ENCODE measurements around the gene GVQW3.

GVQW3 gene

DNA sequence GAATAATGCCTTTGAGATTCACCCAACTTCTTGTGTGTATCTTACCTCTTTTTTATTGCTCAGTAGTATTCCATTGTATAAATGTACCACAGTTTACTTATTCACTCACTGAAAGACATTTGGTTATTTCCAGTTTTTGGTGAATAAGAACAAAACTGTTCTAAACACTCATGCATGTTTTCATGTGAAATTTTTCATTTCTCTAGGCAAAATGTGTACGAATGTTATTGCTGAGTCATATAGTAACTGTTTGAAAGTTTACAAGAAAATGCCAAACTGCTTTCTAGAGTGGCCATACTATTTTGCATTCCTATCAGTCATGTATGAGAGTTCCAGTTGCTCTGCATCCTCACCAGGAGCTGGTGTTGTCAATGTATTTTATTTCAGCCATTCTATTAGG, 54.9 kb downstream of the GVQW3 start:
- TF ChIP-seq, protein P1, sequence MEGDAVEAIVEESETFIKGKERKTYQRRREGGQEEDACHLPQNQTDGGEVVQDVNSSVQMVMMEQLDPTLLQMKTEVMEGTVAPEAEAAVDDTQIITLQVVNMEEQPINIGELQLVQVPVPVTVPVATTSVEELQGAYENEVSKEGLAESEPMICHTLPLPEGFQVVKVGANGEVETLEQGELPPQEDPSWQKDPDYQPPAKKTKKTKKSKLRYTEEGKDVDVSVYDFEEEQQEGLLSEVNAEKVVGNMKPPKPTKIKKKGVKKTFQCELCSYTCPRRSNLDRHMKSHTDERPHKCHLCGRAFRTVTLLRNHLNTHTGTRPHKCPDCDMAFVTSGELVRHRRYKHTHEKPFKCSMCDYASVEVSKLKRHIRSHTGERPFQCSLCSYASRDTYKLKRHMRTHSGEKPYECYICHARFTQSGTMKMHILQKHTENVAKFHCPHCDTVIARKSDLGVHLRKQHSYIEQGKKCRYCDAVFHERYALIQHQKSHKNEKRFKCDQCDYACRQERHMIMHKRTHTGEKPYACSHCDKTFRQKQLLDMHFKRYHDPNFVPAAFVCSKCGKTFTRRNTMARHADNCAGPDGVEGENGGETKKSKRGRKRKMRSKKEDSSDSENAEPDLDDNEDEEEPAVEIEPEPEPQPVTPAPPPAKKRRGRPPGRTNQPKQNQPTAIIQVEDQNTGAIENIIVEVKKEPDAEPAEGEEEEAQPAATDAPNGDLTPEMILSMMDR (IDR thresholded peaks at IDR 0.05; ENCODE audit: low read length, missing control alignments), result no peak
- no peak for DNase-seq (ENCODE audit: low read depth)
- no peak overlapping the region for H3K4me3 ChIP-seq (replicated peaks; ENCODE audit: low read depth, low read length)

DNA sequence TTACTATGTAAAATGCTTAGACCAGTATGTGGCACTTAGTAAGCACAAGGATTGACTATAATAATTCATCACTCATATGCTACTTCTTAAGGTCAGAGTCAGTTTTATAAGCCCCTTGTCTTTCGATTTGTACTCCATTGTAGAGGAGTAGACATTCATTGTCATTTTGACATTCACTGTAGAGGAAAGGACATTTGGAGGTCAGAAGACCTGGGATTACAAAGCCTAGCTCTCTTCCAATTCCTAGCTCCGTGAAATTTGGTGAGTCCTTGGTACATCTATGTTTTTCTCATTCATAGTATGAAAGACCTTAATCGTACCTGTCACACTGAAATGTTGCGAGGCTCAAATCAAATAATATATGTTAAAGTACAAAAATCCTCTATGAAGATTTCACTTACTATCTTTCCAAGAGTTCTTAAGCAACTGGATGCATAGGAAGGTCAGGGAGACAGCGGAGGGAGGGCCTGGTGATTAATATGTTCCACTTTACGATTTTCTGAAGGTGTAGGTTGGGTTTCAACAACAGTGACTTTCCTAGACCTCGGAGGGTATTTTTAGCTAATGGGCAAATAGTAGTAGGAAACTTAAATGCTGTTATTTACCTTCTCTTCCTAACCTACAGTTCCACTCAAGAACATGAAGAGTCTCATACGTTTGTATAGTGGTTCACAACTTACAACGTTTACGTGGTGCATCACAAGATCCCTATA, 62.3 kb downstream of the GVQW3 start:
- TF ChIP-seq, protein P1 (IDR thresholded peaks at IDR 0.05; ENCODE audit: low read length, missing control alignments), result no peak
- H3K4me3 ChIP-seq (replicated peaks; ENCODE audit: low read depth, low read length), result peak overlapping the region; percentile 97
- DNase-seq (ENCODE audit: low read depth), result peak; percentile 14

DNA sequence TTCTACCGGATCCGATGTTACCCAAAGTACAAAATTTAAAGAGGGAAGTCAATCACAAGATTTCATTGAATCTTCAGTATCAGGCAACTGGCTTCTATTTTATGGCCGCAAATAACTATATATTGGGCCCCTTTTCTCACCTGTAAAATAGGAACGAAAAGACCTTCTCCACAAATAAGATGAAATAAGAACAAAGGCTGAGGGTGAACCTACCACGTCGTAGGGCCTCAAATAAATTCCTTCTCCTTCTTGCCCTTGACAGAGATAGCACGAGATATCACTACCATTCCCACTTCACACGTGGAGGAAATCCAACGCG, 62.9 kb downstream of the GVQW3 start:
- TF ChIP-seq, protein P1 (IDR thresholded peaks at IDR 0.05; ENCODE audit: low read length, missing control alignments), result no peak
- DNase-seq (ENCODE audit: low read depth), result no peak
- peak overlapping the region; percentile 97 for H3K4me3 ChIP-seq (replicated peaks; ENCODE audit: low read depth, low read length)

DNA sequence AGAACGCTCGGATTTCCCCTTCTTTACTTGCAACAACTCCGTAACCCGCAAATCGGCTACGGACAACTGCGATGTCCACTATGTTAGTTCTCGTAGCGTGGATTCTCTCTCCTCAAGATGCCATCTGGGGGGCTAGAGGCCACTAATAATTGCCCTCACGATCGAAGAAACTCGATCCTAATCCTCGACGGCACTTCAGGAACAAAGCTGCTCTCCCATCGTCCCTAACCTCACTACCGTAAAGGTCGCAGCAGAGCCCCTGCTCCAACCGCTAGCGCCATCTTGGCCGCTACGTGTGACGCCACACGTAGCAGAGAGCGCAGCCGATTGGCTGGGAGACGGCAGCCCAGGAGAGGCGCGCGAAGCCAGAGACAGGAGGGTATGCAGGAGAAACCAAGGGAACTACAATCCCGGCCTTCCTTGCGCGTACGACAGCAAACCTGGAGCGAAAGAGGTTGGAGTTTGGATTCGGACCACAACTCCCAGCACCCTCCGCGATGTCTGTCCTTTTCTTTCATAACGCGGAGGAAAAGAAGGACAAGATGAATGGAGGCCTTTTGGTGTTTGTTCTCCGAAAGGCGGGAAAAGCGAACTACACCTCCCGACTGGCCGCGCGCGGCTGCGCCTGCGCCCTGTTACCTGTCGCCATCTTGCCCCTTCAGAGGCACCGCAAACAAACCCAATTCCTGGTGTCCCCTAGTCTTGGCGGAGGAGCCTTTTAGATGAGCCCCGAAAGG, 63.4 kb downstream of the GVQW3 start, which contains the start of gene EMSY:
TSS of gene EMSY (plus strand) at position 635 of the 737 bp plus-strand sequence. CDS start 1,921 bp downstream, outside the sequence.
- H3K4me3 ChIP-seq (replicated peaks; ENCODE audit: low read depth, low read length), result peak within 1 kb of the TSS; percentile 97
- TF ChIP-seq, protein P1 (IDR thresholded peaks at IDR 0.05; ENCODE audit: low read length, missing control alignments), result no peak
- DNase-seq (ENCODE audit: low read depth), result peak; percentile 100

DNA sequence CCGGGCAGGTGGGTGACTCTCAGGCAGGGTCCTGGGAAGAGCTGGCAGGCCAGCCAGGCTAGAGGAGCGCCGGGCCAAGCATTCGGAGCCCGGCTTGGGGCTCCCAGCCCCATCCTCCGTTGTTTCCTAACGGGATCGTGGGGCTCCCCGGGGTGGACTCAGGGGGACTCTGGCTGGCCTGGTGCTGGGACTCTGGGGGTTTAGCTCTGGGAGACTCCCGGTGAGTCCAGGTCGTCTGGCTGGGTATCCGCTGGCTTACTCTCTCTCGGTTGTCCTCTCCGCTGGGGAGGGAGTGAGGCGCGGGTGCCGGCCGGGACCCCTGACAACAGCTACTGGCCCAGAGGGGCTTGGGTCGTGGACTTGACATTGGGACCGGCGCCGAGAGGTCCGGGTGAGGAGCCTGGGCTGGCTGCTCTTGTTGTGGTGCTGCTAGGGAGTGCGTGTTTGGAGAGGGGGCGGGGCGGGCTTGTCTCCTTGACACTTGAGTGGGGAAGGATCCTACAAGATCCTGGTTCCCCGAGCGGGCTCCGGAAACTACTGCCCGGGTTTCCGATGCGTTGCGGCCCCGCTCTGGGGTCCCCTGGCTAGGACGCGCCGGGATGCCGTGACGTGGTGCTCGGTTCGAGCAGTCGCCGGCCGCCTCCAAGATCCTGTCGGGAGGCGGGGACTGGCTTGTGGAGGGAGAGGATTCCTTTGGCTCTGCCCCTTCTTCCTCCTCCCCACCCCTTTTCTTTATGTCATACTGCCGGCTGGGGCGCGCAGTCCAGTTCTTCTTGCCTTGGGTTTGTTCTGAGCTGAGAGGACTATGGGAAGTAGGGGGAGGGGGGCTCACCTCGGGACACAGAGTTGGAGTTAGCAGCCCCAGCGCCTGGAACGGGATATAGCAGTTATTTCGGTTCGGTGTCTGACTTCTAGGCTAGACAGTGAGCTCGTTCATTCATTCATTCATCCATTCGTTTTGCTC, 64.3 kb downstream of the GVQW3 start:
- peak; percentile 84 for DNase-seq (ENCODE audit: low read depth)
- peak overlapping the region; percentile 97 for H3K4me3 ChIP-seq (replicated peaks; ENCODE audit: low read depth, low read length)
- TF ChIP-seq, protein P1 (IDR thresholded peaks at IDR 0.05; ENCODE audit: low read length, missing control alignments), result no peak

DNA sequence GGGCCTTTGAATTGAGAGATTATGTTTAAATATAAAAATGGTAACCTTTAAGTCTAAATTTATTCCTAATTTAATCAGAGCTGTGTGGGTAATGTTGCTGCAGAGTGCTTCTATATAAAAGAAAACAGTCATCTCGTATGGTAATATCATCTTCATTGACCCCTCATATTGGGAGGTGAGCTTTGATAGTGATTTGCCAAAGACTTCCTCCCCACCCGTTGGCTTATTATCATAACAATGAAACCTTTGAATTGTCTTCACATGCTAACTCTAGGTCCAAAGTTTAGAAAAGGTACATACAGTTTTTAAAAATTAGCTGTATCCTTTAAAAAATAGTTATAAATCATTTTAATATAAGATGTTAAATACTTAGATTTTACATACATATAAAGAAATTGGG, 67.4 kb downstream of the GVQW3 start:
- H3K4me3 ChIP-seq (replicated peaks; ENCODE audit: low read depth, low read length), result no peak overlapping the region
- TF ChIP-seq, protein P1 (IDR thresholded peaks at IDR 0.05; ENCODE audit: low read length, missing control alignments), result no peak
- no peak for DNase-seq (ENCODE audit: low read depth)

Measured in fibroblast of pulmonary artery (primary cell).